Sigmoid colon (tissue), 7 donors: ENCODE measurements around the gene PNKP. TPM values are rescaled to one million over a fixed set of nuclear protein-coding genes. Genes with fewer than 3 reads are reported as not detected.

Experiments
- DNase-seq: peaks from one replicate; pipeline ENCODE4 v3.0.0-alpha.2; 2019
- H3K27ac ChIP-seq, 4 donors: fragments of 200-600 bp; sonication (generic); one replicate each; pipeline ENCODE4 v1.5.1; 2016 to 2019; ENCODE audit warnings: mild to moderate bottlenecking in 1 of 4
- H3K27me3 ChIP-seq, 3 donors: fragments of 200-600 bp; sonication (generic); one replicate each; pipeline ENCODE4 v1.5.1; 2019; ENCODE audit warnings: mild to moderate bottlenecking in 1 of 3
- H3K36me3 ChIP-seq, 4 donors: fragments of 200-600 bp; sonication (generic); one replicate each; pipeline ENCODE4 v1.5.1; 2016 to 2019
- H3K4me1 ChIP-seq, 4 donors: fragments of 200-600 bp; sonication (generic); one replicate each; pipeline ENCODE4 v1.5.1; 2017 to 2019
- H3K4me3 ChIP-seq, 4 donors: fragments of 200-600 bp; sonication (generic); one replicate each; pipeline ENCODE4 v1.5.1; 2017 to 2019; ENCODE audit warnings: mild to moderate bottlenecking in 2 of 4, moderate library complexity in 1 of 4
- H3K9me3 ChIP-seq, 4 donors: fragments of 200-600 bp in 3 of 4; sonication (generic) in 3 of 4; one replicate each; pipeline versions ENCODE4 v1.5.1 to v1.6.1; 2013 to 2019
- EP300 ChIP-seq, 4 donors: sonication (generic); formaldehyde crosslinking; IDR thresholded peaks; one replicate each; pipeline ENCODE4 v1.6.1; 2017; ENCODE audit warnings: antibody characterized with exemption in 4 of 4
- POLR2A ChIP-seq, 2 donors: fragments of 450-650 bp; IDR thresholded peaks; one replicate each; pipeline ENCODE4 v1.6.1; 2016; ENCODE audit warnings: antibody characterized with exemption in 2 of 2, mild to moderate bottlenecking in 2 of 2, moderate library complexity in 2 of 2
- POLR2AphosphoS5 ChIP-seq, 4 donors: sonication (generic); formaldehyde crosslinking; IDR thresholded peaks; one replicate each; pipeline ENCODE4 v1.6.1; 2017; ENCODE audit warnings: antibody characterized with exemption in 4 of 4
- WGBS, 2 donors: extraction: QIAGEN DNeasy Blood & Tissue Kit; methylation state at CpG; one replicate each; pipeline ENCODE4 v1.1.7; 2013; 5-methylcytosine and 5-hydroxymethylcytosine counted together
- intact Hi-C: fragments of 100-400 bp; cut with DNase I; formaldehyde crosslinking; loops from one replicate; pipeline ENCODE4 v1.15.1; 2023
- polyA plus RNA-seq, 3 donors: library from polyadenylated mRNA; stranded (reverse); fragments of 200-250 nt; gene quantifications; one replicate each; pipeline ENCODE4 v1.2.3, GENCODE V29; 2013
- small RNA-seq, 3 donors: library from RNA; depleted of rRNA; stranded (forward); fragments of <200 nt; gene quantifications; one replicate each; pipeline ENCODE3, GENCODE V24; 2016
- total RNA-seq, 4 donors: library from RNA; depleted of rRNA; stranded (reverse); fragments of >200 nt; gene quantifications; one replicate each; pipeline ENCODE4 v1.1.0, GENCODE V29; 2016
- TF ChIP-seq, protein P1 (sequence below), 4 experiments: fragments of 450-650 bp in 3 of 4; fragments of 200-600 bp in 1 of 4; IDR thresholded peaks; one replicate each; pipeline ENCODE4 v1.5.1; 2016 to 2019; ENCODE audit warnings: antibody characterized with exemption in 4 of 4, mild to moderate bottlenecking in 3 of 4, moderate library complexity in 2 of 4
- donor health status: healthy with polysubstance abuse.
- donor health status: Bipolar disorder and iron deficiency.
- donor health status: healthy.

The PNKP gene
- total and polyA plus RNA-seq, 7 donors = 27.0 to 88.8 (median 34.0) TPM

DNA sequence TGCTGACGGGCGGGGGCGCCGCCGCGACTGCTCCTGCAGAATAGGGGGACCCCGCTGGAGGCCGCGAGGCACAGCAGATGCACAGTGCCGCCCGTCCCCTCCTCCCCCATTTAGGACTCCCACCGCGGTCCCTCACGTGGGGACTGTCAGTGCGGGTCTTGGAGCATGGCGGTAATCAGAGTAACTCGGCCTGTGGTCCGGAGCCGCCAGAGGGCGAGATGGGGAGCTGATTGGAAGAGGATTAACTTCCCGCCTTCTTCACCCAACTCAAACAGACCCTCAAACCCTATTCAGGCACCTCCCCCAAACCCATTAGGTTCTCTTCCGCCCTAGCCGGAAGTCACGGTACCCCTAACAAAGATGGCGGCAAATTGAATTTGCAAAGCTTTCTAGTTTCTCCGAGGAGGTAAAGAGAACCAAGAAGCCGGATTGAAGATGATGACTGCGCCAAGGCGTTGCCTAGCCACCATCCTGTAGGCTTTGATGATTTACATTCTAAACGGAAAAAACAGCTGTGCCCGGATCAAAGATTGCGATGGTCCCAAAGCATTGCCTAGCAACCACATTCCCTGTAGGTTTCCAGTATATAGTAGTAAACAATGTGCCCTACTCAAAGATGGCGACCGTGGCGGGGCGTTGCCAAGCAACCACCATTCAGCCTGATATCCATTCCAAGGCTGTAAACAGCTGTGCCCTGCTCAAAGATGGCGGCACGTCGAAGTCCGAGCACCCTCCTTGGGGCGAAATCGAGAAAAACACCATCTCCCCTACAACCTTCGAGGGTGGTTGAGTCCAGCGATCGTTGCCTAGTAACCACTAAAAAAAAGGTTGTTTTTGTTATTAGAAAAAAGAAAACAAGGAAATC lies 54.1 kb downstream of the PNKP start, which contains the start of gene FUZ:
Gene FUZ (minus strand): TSS at position 296 of the 865 bp plus-strand sequence. CDS start 186 bp downstream, at position 110.
- peak within 1 kb of the TSS; percentile 84 to 91 (median 86) for H3K27ac ChIP-seq
- peaks cover 0 to 35% (median 32%) of the 10 kb centered on the region in 4 donors for H3K4me1 ChIP-seq
- peak within 1 kb of the TSS; percentile 39 to 72 (median 57) for H3K4me3 ChIP-seq
- peak; percentile 99 for DNase-seq
- no peaks in the 10 kb centered on the region for H3K27me3 ChIP-seq
- intact Hi-C loops = loop anchor here (2.0 kb wide), 2 partner anchors 46 to 64 kb away; partner anchors contain the start of genes AKT1S1, AP2A1 and TBC1D17
- H3K36me3 ChIP-seq = no peaks in the 10 kb centered on the region
- no peaks in the 10 kb centered on the region for H3K9me3 ChIP-seq
- TF ChIP-seq, protein P1, sequence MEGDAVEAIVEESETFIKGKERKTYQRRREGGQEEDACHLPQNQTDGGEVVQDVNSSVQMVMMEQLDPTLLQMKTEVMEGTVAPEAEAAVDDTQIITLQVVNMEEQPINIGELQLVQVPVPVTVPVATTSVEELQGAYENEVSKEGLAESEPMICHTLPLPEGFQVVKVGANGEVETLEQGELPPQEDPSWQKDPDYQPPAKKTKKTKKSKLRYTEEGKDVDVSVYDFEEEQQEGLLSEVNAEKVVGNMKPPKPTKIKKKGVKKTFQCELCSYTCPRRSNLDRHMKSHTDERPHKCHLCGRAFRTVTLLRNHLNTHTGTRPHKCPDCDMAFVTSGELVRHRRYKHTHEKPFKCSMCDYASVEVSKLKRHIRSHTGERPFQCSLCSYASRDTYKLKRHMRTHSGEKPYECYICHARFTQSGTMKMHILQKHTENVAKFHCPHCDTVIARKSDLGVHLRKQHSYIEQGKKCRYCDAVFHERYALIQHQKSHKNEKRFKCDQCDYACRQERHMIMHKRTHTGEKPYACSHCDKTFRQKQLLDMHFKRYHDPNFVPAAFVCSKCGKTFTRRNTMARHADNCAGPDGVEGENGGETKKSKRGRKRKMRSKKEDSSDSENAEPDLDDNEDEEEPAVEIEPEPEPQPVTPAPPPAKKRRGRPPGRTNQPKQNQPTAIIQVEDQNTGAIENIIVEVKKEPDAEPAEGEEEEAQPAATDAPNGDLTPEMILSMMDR (IDR thresholded peaks at IDR 0.05) = peak in 2 of 4 experiments; percentile 7 to 38
- TF ChIP-seq EP300 (IDR thresholded peaks at IDR 0.05) (no peak), POLR2A (IDR thresholded peaks at IDR 0.05) (no peak), POLR2AphosphoS5 (IDR thresholded peaks at IDR 0.05) (peak in 3 of 4 donors; percentile 57 to 69 (median 62))
- 1 to 3% methylated on average over 45 of the region's 45 CpGs for WGBS, 2 donors

GRCh38 chr19:49812452-49812996 lies 54.9 kb downstream of the PNKP start:
- no peak for DNase-seq
- Histone ChIP-seq H3K4me3 (peak overlapping the region; percentile 39 to 72 (median 57)), H3K9me3 (no peaks in the 10 kb centered on the region), H3K36me3 (peaks cover 0 to 3% (median 0%) of the 10 kb centered on the region in 4 donors), H3K27me3 (no peaks in the 10 kb centered on the region), H3K27ac (peak overlapping the region; percentile 84 to 91 (median 86)), H3K4me1 (peaks cover 0 to 38% (median 32%) of the 10 kb centered on the region in 4 donors)
- no peak for TF ChIP-seq POLR2A (IDR thresholded peaks at IDR 0.05)
- no peak for TF ChIP-seq EP300 (IDR thresholded peaks at IDR 0.05)
- TF ChIP-seq, protein P1 (IDR thresholded peaks at IDR 0.05) = no peak
- TF ChIP-seq POLR2AphosphoS5 (IDR thresholded peaks at IDR 0.05) = no peak
- WGBS, 2 donors = 52 to 59% methylated on average over 11 of the region's 11 CpGs
- intact Hi-C loops = loop anchor here (2.0 kb wide), 2 partner anchors 46 to 64 kb away; partner anchors contain the start of genes AKT1S1, AP2A1 and TBC1D17

DNA sequence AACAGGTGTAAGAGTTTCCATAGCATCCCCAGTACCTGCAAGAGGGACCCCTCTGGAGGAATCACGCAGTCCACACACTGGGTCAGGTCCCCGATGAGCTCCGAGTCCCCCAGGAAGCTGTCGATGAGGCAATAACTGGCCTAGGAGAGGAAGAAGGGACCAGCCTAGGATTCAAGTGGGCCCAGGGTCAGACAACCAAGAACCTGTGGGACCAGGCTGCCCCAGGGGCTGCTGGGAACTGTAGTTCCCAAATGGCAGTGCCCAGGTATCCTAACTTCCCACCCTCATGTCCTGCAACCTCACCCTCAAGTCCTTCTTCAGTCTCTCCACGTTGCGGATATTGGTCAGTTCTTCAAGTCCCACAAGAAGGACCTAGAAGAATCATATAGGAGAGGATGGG lies 56.0 kb downstream of the PNKP start:
- H3K27ac ChIP-seq = no peak overlapping the region
- peaks cover 0 to 14% (median 0%) of the 10 kb centered on the region in 4 donors for H3K36me3 ChIP-seq
- H3K4me1 ChIP-seq = peaks cover 0 to 33% (median 24%) of the 10 kb centered on the region in 4 donors
- no peak overlapping the region for H3K4me3 ChIP-seq
- WGBS, 2 donors = 93 to 95% methylated on average over 6 of the region's 6 CpGs
- TF ChIP-seq, protein P1 (IDR thresholded peaks at IDR 0.05) = no peak
- TF ChIP-seq POLR2A (IDR thresholded peaks at IDR 0.05) (no peak), POLR2AphosphoS5 (IDR thresholded peaks at IDR 0.05) (no peak), EP300 (IDR thresholded peaks at IDR 0.05) (no peak)
- DNase-seq = no peak
- no peaks in the 10 kb centered on the region for H3K9me3 ChIP-seq
- intact Hi-C loops = no loop called here
- no peaks in the 10 kb centered on the region for H3K27me3 ChIP-seq

Small RNA genes within 50 kb of the gene (small RNA-seq; reads per million reads assigned to genes)
- gene MIR4749 = 0 to 0.11 (median 0.06) reads per million in 3 donors

Other genes starting within 250 kb of the PNKP start
- gene RRAS, start 227.4 kb downstream of the PNKP start, total RNA-seq = 100 to 1,000 TPM; 105 to 127 (median 125) TPM
- 100 to 1,000 TPM in 2 of 3 donors, 10 to 100 TPM in 1; 79.8 to 139 (median 130) TPM for gene RRAS, start 227.4 kb downstream of the PNKP start, polyA plus RNA-seq
- 10 to 100 TPM; 10.9 to 21.3 (median 12.5) TPM for gene SCAF1, start 225.4 kb downstream of the PNKP start, total RNA-seq
- 10 to 100 TPM in 2 of 3 donors, 1 to 10 TPM in 1; 9.0 to 30.8 (median 16.0) TPM for gene SCAF1, start 225.4 kb downstream of the PNKP start, polyA plus RNA-seq
- gene IRF3, start 201.7 kb downstream of the PNKP start, total RNA-seq = 10 to 100 TPM; 28.2 to 59.1 (median 32.6) TPM
- gene IRF3, start 201.7 kb downstream of the PNKP start, polyA plus RNA-seq = 100 to 1,000 TPM in 1 of 3 donors, 10 to 100 TPM in 2; 50.9 to 125 (median 64.9) TPM
- gene BCL2L12, start 201.6 kb downstream of the PNKP start, total RNA-seq = 1 to 10 TPM; 4.6 to 9.2 (median 6.5) TPM
- 10 to 100 TPM in 2 of 3 donors, 1 to 10 TPM in 1; 9.0 to 43.6 (median 10.2) TPM for gene BCL2L12, start 201.6 kb downstream of the PNKP start, polyA plus RNA-seq
- gene PRMT1, start 190.3 kb downstream of the PNKP start, total RNA-seq = 100 to 1,000 TPM; 106 to 175 (median 160) TPM
- gene PRMT1, start 190.3 kb downstream of the PNKP start, polyA plus RNA-seq = 100 to 1,000 TPM in 2 of 3 donors, 10 to 100 TPM in 1; 84.1 to 172 (median 101) TPM
- 1 to 10 TPM in 3 of 4 donors, under 1 TPM in 1; 0.49 to 1.7 (median 1.5) TPM for gene ADM5, start 178.0 kb downstream of the PNKP start, total RNA-seq
- 1 to 10 TPM in 1 of 3 donors, not detected in 2; 3.1 TPM for gene ADM5, start 178.0 kb downstream of the PNKP start, polyA plus RNA-seq
- 10 to 100 TPM in 1 of 4 donors, 1 to 10 TPM in 3; 3.6 to 28.5 (median 4.3) TPM for gene CPT1C, start 176.5 kb downstream of the PNKP start, total RNA-seq
- 1 to 10 TPM in 2 of 3 donors, under 1 TPM in 1; 0.69 to 4.2 (median 2.4) TPM for gene CPT1C, start 176.5 kb downstream of the PNKP start, polyA plus RNA-seq
- gene TSKS, start 104.3 kb downstream of the PNKP start, total RNA-seq = under 1 TPM in 1 of 4 donors, not detected in 3; 0.83 TPM
- gene TSKS, start 104.3 kb downstream of the PNKP start, polyA plus RNA-seq = 1 to 10 TPM in 1 of 3 donors, under 1 TPM in 1, not detected in 1; 0.36 to 1.2 TPM
- gene AP2A1, start 100.6 kb downstream of the PNKP start, total RNA-seq = 10 to 100 TPM; 48.5 to 81.1 (median 52.0) TPM
- 10 to 100 TPM; 33.0 to 77.4 (median 40.9) TPM for gene AP2A1, start 100.6 kb downstream of the PNKP start, polyA plus RNA-seq
- gene FUZ, start 54.3 kb downstream of the PNKP start, total RNA-seq = 10 to 100 TPM; 21.0 to 32.9 (median 23.1) TPM
- gene FUZ, start 54.3 kb downstream of the PNKP start, polyA plus RNA-seq = 10 to 100 TPM in 2 of 3 donors, 1 to 10 TPM in 1; 7.4 to 17.4 (median 16.3) TPM
- 10 to 100 TPM; 17.8 to 45.4 (median 22.4) TPM for gene MED25, start 49.3 kb downstream of the PNKP start, total RNA-seq
- gene MED25, start 49.3 kb downstream of the PNKP start, polyA plus RNA-seq = 10 to 100 TPM; 18.0 to 43.5 (median 30.1) TPM
- 100 to 1,000 TPM in 1 of 4 donors, 10 to 100 TPM in 3; 52.2 to 105 (median 68.1) TPM for gene PTOV1, start 16.4 kb downstream of the PNKP start, total RNA-seq
- gene PTOV1, start 16.4 kb downstream of the PNKP start, polyA plus RNA-seq = 10 to 100 TPM; 54.8 to 79.7 (median 62.5) TPM
- 10 to 100 TPM; 13.6 to 16.1 (median 14.6) TPM for gene AKT1S1, start 9.8 kb upstream of the PNKP start, total RNA-seq
- gene AKT1S1, start 9.8 kb upstream of the PNKP start, polyA plus RNA-seq = 10 to 100 TPM; 30.3 to 55.9 (median 33.6) TPM
- gene TBC1D17, start 10.1 kb upstream of the PNKP start, total RNA-seq = 10 to 100 TPM; 25.0 to 41.0 (median 26.6) TPM
- 10 to 100 TPM; 13.4 to 29.5 (median 22.8) TPM for gene TBC1D17, start 10.1 kb upstream of the PNKP start, polyA plus RNA-seq
- under 1 TPM; 0.28 to 0.66 (median 0.38) TPM for gene IL4I1, start 29.3 kb upstream of the PNKP start, total RNA-seq
- gene IL4I1, start 29.3 kb upstream of the PNKP start, polyA plus RNA-seq = 1 to 10 TPM; 1.8 to 6.8 (median 3.5) TPM
- 1 to 10 TPM; 5.3 to 7.1 (median 5.9) TPM for gene ATF5, start 61.6 kb upstream of the PNKP start, total RNA-seq
- gene ATF5, start 61.6 kb upstream of the PNKP start, polyA plus RNA-seq = 10 to 100 TPM; 18.0 to 42.3 (median 33.1) TPM
- gene NUP62, start 61.9 kb upstream of the PNKP start, total RNA-seq = 10 to 100 TPM; 25.0 to 32.6 (median 26.0) TPM
- gene NUP62, start 61.9 kb upstream of the PNKP start, polyA plus RNA-seq = 10 to 100 TPM; 10.2 to 42.6 (median 18.0) TPM
- 1 to 10 TPM in 3 of 4 donors, not detected in 1; 1.4 to 2.5 (median 2.1) TPM for gene SIGLEC11, start 93.6 kb upstream of the PNKP start, total RNA-seq
- gene SIGLEC11, start 93.6 kb upstream of the PNKP start, polyA plus RNA-seq = 1 to 10 TPM in 1 of 3 donors, under 1 TPM in 2; 0.60 to 1.8 (median 0.66) TPM
- 10 to 100 TPM; 17.4 to 30.7 (median 24.8) TPM for gene VRK3, start 157.8 kb upstream of the PNKP start, total RNA-seq
- gene VRK3, start 157.8 kb upstream of the PNKP start, polyA plus RNA-seq = 10 to 100 TPM; 31.2 to 51.6 (median 45.8) TPM
- gene ZNF473, start 158.4 kb upstream of the PNKP start, total RNA-seq = 10 to 100 TPM in 2 of 4 donors, 1 to 10 TPM in 2; 5.8 to 13.2 (median 9.3) TPM
- gene ZNF473, start 158.4 kb upstream of the PNKP start, polyA plus RNA-seq = 1 to 10 TPM in 2 of 3 donors, under 1 TPM in 1; 0.92 to 2.7 (median 1.8) TPM